Stimulated activated CD8-positive, alpha-beta memory T cell treated with anti-CD3 and anti-CD28 coated beads, Interleukin-2, amount 100 ng/mL, for 48 hours (primary cell): ENCODE data around the gene ZNF680.
"Not testable (repeated sequence)": the region's sequence is repeated elsewhere in the genome, so short reads cannot be mapped to it uniquely, and the experiment has no call there.

Experiments
- DNase-seq, 2 donors: peaks; one replicate each; pipeline ENCODE4 v3.0.0-alpha.2; 2020; ENCODE audit warnings: low read depth in 2 of 2

Gene ZNF680

DNA sequence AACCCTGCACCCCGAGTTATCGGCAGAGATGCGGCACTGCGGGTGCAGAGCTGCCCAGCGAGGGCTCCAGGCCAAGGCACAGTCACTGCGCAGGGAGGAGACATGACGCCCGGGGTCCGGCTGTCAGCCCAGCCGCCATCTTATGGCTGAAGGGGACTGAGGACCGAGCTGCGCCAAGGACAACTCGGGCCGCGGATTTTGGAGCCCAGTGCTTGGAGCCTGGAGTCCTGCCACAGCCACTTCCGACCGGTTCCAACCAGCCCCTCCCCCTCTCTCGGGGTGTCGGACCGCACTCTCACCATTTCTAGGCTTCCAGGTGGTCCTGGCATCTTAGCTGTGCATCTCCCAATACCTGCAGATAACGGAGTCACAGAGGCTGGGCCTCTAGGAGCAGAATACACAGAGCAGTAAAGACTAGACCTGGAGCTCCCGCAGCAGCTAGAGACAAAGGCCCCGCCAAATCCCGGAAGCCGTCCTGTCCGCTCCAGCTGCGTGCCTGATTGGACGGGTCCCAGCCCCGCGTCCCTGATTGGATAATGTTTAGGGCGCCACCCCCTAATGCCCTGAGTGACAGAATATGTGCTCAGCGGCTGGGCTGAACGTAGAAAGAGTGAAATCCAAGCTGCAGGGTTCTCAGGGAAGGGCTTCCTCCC is at the start of gene ZNF680:
TSS of gene ZNF680 (minus strand) at position 446 of the 653 bp plus-strand sequence. CDS start at position 329, 117 bp downstream.
- DNase-seq: peak; percentile 65 to 78

DNA sequence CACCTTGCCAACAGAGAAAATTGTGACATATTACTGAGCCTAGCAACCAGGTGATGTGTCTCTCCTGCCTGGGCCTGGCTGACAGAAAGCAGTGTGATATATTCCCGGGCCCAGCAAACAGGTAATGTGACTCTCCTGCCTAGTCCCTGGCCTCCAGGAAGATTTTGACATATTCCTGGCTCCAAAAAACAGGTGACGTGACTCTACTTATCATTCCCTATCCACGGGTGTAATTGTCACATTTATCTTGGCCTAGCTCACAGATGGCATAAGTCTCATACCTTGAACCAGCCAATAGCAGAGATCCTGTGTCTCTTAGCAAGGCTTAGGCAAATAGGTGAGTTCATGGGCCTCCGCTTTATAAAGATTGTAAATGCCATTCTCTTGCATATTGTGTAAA is 49.6 kb upstream of the ZNF680 start:
- DNase-seq: no peak

- no peak for DNase-seq
These were observed 48.8 kb upstream of the ZNF680 start for GRCh38 chr7:64611717-64612116.

DNA sequence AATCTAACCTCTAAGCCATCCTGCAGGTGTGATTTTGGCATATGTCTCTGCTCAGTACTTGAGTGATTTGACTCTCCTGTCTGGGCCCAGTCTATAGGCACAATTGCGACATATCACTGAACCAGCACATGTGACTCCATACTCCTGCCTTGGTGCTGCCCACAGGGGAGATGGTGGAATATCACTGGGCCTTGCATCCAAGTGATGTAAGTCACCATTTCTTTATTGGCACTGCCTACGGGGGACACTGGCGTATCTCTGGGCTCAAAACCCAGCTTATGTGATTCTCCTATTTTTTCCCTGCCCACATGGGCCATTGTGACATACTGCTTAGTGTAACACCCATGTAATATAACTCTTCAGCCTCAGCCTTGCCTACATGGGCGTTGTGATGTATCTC is 48.1 kb upstream of the ZNF680 start:
- DNase-seq: no peak

GRCh38 chr7:64608116-64608910 is 45.4 kb upstream of the ZNF680 start:
- no peak for DNase-seq

GRCh38 chr7:64606385-64606784 is 43.5 kb upstream of the ZNF680 start:
- DNase-seq: no peak

GRCh38 chr7:64603271-64603670 is 40.4 kb upstream of the ZNF680 start:
- DNase-seq: no peak

DNA sequence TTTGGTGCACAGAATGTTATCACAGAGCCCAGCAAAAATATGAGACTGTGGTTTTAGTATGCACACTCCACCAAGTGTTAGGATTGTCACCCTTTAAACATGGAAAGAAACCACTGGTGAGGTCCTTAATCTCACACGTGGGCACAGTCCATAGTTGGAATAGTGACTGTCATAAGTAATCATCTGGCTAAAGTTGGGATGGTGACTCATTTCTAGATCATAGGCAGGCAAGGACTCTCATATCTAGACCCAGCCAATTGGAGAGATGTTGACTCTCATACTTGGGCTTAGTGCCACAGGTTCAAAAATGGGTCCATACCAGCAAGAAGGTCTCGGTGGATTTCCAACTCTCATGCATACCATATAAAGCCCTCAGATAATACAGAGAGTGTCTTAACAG is 39.6 kb upstream of the ZNF680 start:
- no peak for DNase-seq

- DNase-seq: no peak
These were observed 39.2 kb upstream of the ZNF680 start for GRCh38 chr7:64602086-64602485.

DNA sequence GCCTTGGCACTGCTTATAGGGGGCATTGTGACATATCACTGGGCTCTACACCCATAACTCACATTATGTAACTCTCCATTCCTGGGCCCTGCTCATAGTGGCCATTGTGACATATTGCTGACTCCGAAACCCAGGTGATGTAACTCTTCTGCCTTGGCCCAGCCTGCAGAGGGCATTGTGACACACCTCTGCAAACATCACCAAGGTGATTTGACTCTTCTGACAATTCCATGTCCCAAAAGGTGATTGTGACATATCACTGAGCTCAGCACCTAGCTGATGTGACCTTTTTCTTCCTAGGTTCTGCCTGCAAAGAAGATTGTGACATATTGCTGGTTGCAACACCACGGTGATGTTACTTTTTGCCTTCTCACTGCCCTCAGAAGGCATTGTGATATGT is 36.5 kb upstream of the ZNF680 start:
- DNase-seq: no peak

- DNase-seq: no peak
These were observed 28.1 kb upstream of the ZNF680 start for GRCh38 chr7:64590971-64591370.

DNA sequence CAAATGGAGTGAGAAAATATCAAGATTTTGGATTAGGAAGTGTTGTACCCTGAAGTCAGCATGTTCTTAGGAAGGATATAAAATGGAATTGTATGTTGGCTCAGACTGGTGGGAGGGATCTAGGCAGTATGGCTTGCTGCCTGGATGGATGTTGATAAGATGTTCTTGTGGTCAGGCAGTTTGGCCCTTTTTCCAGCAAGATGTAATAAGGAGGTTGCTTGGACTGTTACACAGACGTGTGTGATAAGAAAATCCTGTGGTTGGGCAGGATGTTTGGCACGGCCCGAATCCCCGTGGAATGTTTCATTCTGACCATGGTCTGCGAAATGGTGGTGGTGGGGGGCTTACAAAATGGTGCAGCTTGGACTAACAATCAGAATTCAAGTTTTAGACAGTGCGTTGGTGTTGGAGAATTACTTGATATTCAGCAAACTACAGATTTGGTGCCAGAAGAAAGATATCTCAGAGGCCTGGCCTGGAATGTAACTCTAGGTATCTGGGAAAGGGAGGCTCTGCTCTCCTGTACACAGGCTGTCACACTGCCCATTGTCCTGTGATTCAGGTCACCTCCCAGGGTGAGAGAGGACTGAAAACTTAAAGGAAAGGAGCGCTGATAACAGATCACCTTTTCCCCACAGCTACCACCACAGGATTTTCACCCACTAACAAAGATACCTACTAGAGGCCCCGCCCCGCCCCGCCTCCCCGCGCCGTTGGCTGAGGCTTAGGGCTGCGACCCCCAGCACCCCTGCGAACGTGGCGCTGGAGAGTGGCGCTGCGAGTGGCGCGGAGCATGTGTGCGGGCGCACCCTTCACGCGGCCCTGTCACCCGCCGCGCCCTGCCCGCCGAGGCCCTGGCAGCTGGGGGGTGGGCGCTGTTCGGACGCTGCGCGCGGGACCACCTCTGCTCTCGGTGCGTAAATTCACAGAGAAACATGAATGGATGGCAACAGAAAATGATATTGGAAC is 19.3 kb upstream of the ZNF680 start:
- no peak for DNase-seq

DNA sequence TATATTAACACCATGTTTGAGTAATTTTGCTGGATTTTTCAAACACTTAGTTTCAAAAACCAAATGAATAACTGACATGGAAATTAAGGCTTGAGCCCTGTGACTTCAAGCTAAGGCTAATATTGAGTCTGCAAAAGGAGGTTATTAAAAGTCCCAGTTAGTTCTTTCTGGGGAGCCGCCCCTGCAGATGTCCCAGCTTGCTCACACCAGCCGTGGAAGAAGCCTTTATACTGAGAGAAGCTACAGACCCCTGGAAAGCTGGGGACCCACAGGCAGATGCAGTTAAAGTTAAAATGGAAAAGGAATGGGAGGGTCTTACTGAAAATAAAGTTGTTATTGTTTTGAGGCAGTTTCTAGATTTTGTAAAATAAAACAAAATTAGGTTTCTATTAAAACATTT is 18.5 kb upstream of the ZNF680 start:
- DNase-seq: no peak

GRCh38 chr7:64574540-64575099 is 11.7 kb upstream of the ZNF680 start:
- DNase-seq: no peak

GRCh38 chr7:64570284-64570605 is 7.4 kb upstream of the ZNF680 start:
- not testable (repeated sequence) for DNase-seq

DNA sequence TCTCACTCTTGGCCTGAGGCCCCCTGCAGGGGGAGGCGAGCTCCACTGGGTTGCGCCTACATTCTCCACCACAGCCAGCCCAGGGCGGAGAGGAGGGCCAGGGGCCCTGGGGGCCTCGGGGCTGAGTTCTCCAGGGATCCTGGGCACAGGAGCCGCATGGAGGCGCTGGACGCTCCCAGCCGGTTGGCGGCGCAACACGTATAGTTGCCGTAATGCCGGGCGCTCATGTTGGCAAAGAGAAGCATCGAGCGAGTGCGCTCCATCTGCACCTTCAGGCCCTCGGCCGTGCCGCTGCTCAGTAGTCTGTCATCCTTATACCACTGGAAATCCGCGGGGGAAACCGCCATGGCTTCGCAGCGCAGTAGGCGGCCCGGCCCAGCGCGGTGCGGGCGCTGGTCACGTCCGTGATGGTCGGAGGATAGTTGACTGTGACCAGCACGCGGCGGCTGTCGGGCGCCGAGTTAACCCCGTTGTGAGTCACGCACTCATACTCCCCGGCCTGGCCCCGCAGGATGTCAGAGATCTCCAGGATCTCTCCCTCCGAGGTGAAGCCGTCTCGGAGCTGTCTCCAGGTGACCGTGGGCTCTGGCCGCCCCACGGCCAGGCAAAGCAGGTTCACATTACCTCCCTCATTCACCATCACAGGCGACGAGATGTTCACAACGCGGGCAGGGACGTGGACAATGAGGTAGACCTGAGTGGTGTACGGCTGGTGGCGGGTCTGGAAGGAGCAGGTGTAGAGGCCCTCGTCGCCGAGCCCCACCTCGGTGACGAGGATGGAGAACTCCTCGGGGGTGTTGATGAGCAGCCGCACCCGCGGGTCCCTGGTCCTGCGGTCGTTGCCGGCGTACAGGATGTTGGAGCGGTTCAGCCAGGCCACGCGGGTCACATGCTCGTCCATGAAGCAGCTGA is 6.8 kb upstream of the ZNF680 start:
- peak; percentile 2 to 8 for DNase-seq

DNA sequence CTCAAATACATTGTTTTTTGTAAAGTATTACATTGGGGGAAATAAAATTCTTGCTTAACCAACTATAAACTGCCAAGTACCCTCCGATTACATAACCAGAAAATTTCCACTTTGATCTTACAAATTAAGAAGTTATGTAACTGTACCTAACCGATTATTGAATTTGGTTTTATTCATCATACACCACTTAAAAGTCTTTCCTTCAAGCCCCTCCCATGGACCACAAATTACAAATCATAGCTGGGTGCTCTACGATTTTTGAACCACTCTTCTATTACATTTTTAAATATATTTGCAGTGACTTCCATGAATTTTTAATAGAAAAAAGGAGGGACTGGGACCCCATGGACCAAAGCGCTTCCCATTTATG is 630 bp downstream of the ZNF680 start:
- no peak for DNase-seq

- DNase-seq: no peak
These were observed 3.7 kb downstream of the ZNF680 start for GRCh38 chr7:64559206-64559605.

DNA sequence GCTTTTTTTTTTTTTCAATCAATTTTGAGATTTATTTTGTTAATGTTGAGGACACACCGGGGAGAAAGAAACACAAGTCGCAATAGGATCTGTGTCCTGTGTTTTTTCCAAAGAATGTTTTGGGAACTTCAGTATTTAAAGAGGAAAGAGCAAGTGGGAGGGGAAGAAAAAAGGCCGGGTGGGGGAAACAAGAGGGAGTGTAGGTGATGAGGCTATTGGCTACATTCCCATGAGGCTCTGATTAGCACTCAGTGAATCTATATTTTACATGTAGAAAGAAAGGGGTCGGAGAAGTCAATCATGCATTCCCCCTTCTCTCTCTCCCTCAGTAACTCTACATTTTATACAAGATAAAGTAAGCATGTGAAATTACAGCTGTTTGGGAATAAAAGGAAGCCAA is 4.1 kb downstream of the ZNF680 start:
- DNase-seq: no peak

GRCh38 chr7:64558323-64558705 is 4.6 kb downstream of the ZNF680 start:
- DNase-seq: no peak
